Lung microvascular endothelial cell (primary cell): ENCODE measurements around the gene COX14. TPM values are rescaled to one million over a fixed set of nuclear protein-coding genes. Genes with fewer than 3 reads are reported as not detected.
A peak's percentile ranks its signal among the peaks of the same experiment; 100 is the strongest.
"Not testable (repeated sequence)": the region's sequence is repeated elsewhere in the genome, so short reads cannot be mapped to it uniquely, and the experiment has no call there.

ENCODE experiments used
- DNase-seq, 2 donors: peaks; one replicate each; pipeline versions ENCODE4 v3.0.0 to v3.0.0-alpha.2; 2010; ENCODE audit warnings: low read depth in 2 of 2
- total RNA-seq: library from RNA; depleted of rRNA; stranded (reverse); fragments of >200 nt; gene quantifications from 2 replicates; pipeline ENCODE4 v1.2.1, GENCODE V29; 2014

COX14 gene
- 50.6 and 72.4 TPM in 2 replicates for total RNA-seq

- DNase-seq: peak; percentile 100
Measured at GRCh38 chr12:50111693-50112455, at the start of gene COX14. Gene COX14 (plus strand): TSS chr12:50112236. CDS start chr12:50120044, 7,808 bp downstream.

GRCh38 chr12:50062728-50063460 lies 49.1 kb upstream of the COX14 start:
- DNase-seq: no peak

- no peak for DNase-seq
Measured at GRCh38 chr12:50065726-50066310, 46.2 kb upstream of the COX14 start.

DNA sequence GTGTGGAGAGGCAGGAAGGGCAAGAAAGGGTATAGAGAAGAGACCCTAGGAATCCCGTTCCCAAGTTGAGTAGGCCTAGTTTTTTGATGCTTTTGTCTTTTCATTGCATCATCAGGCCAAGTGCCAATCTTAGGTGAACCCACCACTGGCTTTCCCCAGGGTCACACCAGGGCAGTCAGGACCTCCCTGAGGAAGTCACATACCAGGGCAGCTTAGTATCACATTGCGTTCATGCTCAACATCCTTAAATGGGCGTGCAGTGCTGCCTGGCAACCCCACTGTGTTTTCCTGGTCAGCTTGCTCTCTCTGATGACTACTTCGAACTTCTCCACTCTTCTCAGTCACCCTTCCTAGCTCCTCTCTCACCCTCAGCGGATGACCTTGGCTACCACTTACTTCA lies 45.6 kb upstream of the COX14 start:
- peak in 1 of 2 donors; percentile 45 for DNase-seq

DNA sequence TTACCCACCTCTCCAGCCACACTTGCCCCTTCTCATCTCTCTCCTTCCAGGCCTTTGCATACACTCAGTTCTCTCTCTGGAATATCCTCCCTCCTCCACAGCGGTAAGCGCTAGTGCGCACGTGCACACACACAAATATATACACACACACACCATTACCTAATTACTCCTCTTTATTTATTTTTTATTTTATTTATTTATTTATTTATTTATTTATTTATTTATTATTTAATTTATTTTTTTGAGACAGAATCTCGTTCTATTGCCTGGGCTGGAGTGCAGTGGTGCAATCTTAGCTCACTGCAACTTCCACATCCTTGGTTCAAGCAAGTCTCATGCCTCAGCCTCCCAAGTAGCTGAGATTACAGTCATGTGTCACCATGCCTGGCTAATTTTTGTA lies 43.0 kb upstream of the COX14 start:
- DNase-seq: no peak

DNA sequence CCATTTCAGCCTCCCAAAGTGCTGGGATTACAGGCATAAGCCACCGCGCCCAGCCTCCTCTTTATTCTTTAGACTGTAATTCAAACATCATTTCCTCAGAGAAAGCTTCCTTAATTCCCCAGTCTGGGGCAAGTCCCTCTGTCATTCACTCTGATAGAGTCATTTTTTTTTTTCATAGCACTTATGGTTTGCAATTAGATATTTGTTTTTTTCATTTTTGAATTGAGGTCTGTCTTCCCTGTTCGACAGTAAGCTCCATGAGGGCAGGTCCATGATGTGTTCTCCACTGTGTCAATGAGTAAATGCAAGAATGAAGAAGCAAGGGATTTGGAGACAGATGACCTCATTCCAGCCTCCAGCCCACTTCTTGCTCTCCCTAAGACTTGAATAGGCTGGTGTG lies 42.5 kb upstream of the COX14 start:
- no peak for DNase-seq

DNA sequence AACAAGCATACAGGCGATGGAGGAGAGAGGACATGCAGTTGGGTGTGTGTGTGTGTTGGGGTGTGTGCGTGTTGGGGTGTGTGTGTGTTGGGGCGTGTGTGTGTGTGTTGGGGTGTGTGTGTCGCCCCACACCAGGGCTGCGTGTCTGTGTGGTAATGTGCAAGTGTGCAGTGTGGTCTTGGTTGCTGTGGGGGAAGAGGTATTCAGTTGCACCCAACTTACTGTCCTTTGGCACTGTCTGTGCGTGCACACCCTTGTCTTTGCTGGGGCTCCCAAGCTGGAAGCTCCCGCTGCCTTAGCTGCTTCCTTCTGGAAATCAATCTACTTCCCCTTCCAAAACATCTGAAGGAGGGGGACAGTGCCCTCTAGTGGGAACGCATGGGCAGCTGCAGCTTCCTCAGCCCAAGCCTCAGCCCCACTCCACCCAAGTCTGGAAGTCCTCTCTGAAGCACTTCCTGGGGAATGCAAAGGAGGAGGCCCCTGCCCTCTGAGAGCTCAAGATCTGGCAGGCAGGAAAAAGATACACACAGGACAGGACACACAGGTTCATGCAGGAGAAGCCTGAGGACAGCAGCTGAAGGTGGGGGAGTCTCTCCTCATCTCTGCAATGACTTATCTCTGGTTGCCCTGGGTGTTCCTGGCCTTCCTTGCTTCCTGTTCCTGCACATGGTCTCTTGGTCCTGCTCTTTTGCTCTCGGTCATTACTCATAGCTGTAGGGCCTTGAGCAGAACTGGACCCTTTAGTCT lies 41.5 kb upstream of the COX14 start:
- DNase-seq: peak; percentile 73 to 87

GRCh38 chr12:50072198-50072907 lies 39.7 kb upstream of the COX14 start:
- no peak for DNase-seq

DNA sequence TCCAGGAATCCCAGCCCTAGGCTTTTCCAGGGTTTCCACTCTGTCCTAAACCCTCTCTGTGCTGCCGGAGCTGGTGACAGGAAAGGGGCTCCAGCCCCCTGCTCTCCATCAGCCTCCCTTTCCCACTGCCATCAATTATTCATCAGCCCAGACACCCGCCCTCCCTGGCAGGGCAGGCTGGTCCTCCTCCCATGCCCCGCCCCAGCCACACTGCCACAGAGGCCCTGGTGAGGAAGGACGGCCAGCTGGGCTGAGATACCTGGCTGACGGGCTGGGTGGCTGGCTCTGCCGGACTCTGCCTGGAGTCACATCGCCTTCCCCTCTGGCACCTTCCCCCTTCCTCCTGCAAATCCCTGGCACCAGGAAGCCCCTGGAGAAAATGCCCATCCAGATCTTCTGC lies 38.8 kb upstream of the COX14 start:
- DNase-seq: no peak

- DNase-seq: no peak
Measured at GRCh38 chr12:50073712-50074111, 38.3 kb upstream of the COX14 start.

GRCh38 chr12:50074936-50075807 lies 36.9 kb upstream of the COX14 start:
- peak; percentile 88 to 89 for DNase-seq

DNA sequence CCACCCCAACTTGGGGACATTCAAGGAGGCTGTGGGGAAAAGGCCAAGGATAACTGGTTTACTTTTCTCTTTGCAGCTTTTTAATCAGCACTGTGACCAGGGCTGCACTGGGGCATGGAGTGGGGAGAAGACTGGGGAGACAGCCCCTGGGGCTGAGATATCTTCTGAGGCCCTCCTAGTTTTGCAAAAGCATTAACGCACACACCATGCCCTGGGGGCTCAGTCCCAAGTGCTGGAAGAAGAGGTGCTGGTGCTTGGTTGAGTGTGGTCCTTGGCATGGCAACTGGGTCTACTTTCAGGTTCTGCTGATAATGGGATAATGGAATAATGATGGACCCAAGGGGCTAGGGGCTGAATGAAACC lies 36.2 kb upstream of the COX14 start:
- DNase-seq: no peak

GRCh38 chr12:50077099-50077498 lies 34.9 kb upstream of the COX14 start:
- no peak for DNase-seq

- DNase-seq: no peak
Measured at GRCh38 chr12:50078281-50078680, 33.8 kb upstream of the COX14 start.

GRCh38 chr12:50079771-50080170 lies 32.3 kb upstream of the COX14 start:
- peak in 1 of 2 donors; percentile 27 for DNase-seq

DNA sequence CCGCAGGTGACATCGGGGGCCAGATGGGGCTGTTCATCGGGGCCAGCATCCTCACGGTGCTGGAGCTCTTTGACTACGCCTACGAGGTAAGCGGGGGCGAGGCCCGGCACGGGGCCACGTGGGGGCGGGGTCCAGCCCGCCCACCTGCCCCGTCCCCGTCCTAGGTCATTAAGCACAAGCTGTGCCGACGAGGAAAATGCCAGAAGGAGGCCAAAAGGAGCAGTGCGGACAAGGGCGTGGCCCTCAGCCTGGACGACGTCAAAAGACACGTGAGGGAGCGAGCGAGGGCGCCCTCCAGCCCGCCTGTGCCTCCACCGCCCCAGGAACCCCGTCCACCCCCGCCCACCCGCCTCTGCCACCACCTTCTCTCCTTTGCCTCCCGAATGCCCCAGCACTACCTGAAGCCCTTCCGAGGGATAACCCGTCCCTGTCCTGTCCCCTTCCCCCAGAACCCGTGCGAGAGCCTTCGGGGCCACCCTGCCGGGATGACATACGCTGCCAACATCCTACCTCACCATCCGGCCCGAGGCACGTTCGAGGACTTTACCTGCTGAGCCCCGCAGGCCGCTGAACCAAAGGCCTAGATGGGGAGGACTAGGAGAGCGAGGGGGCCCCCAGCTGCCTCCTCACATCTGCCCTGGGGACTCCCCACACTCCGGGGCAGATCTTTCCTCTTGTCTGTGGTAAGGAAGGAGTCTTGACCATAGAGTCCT lies 30.8 kb upstream of the COX14 start:
- no peak for DNase-seq

DNA sequence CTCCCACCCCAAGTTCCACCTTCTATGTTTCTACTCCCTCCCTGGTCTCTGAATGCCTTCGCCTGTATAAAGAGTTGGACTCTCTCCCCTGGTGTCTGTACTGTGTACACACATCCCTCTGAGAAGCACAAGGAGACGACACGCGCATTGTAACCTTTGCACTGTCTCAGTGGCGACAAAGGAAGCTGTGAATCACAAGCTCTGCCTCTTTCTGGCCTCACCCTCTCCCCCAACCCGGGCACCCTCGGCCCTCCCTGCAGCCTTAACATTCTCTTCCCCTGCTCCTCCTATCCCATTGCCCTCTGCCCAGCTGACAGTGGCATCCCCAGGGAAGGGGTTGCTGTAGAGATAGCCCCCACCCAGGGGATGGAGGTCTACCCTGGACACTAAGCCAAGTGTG lies 29.4 kb upstream of the COX14 start:
- no peak for DNase-seq

DNA sequence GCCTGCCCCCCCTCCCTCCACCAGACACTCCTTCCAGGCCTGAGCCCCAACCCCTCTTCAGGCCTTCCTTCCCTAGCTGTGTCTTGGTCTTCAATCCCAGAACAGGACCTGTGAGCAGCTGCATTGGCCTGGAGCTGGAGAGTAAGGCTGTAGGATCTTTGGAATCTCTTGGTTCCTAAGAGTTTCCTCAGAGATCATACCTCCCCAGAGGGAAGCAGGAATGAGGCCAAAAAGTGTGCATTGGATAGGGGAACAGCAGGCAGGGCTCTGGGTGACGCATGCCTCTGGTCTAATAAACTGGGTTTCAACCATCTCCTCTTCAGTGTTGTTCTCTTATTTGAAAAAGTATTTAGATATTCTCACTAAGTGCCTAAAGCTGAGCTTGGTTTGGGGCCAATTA lies 28.7 kb upstream of the COX14 start:
- DNase-seq: no peak

DNA sequence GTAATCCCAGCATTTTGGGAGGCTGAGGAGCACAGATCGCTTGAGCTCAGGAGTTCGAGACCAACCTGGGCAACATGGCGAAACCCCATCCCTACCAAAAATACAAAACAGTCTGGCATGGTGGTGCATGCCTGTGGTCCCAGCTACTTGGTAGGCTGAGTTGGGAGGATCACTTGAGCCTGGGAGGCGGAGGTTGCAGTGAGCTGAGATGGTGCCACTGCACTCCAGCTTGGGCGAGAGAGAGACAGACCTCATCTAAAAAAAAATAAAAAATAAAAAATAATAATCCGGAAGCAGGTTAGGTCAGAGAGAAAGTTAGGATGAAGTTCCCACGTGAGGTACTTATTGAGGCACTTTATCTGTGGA lies 27.6 kb upstream of the COX14 start:
- not testable (repeated sequence) for DNase-seq
